Measurements from ENCODE around the gene OVOL2.
"Not testable (repeated sequence)": the region's sequence is repeated elsewhere in the genome, so short reads cannot be mapped to it uniquely, and the experiment has no call there.

The OVOL2 gene

GRCh38 chr20:18057101-18057993 lies at the start of gene OVOL2:
OVOL2 (minus strand) TSS chr20:18057916; CDS start chr20:18057634, 282 bp downstream.
- no peak for DNase-seq

GRCh38 chr20:18103497-18103896 lies 45.8 kb upstream of the OVOL2 start:
- DNase-seq, result no peak

DNA sequence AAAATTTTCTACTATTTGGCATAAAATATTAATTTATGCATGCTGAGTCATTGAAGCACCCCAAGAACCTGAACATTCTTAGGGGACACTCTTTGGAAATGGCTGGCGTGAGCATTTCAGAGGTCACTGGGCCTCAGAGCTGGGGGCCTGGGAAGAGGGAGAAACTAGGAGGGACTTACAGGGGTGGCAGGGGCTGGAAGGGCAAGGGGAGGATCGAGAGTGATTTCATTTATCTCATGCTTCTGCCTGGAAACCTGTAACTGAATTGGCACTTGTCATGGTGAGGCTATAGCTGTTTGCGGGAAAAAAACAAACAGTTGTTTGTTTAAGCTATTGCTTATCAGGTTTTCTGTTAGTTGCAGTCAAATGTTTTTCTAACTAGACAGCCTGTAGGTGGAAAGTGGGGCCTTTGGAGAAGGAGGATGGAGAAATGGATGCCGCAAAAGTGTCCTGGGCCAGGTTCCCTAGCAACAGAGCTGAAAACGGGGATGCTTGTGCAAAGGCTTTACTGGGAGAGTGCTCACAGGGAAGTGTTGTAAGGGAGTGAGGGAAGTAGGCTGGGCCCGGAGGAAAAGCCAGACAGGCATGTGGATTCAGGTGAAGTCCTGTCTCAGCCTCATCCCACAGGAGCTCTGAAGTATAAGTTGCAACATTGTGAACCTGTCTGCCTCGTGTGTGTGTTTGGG lies 43.6 kb upstream of the OVOL2 start:
- no peak for DNase-seq

GRCh38 chr20:18100569-18100968 lies 42.9 kb upstream of the OVOL2 start:
- DNase-seq, result not testable (repeated sequence)

DNA sequence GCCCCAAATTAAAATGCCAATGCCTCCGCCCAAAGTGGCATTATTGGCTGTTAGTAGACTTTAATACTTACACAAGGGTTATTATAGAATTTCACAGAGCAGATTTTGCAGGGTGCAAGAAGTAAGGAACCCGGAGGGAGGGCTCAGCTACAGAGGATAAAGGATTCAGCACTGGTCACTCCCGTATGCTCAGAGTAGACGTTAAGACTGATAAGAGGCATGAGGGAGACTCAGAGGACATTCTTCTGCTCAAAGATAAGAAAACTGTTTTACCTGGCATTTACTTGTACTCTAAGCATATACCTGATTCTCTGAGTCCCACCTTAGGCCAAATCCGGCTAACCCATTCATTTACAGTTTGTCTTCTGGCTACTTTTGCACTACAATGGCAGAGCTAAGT lies 36.5 kb upstream of the OVOL2 start:
- no peak for DNase-seq

DNA sequence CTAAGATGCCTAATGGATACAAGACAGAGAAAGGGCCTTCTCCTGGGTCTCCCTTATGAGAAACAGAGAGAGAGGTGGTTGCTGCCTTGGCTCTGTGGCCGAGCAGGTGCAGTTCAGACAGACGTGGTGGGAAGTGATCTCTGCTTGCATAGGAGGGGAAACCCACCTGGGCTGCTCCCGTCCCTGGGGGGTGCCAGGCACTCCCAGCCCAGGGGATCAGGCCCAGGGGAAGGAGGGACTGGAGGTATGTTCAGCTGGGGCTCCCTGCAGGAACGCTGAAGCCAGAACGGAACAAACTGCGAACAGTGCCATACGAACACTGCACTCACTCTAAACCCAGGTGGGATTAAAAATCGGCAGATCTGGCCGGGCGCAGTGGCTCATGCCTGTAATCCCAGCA lies 35.7 kb upstream of the OVOL2 start:
- DNase-seq, result no peak

GRCh38 chr20:18092890-18093289 lies 35.2 kb upstream of the OVOL2 start:
- DNase-seq, result no peak

DNA sequence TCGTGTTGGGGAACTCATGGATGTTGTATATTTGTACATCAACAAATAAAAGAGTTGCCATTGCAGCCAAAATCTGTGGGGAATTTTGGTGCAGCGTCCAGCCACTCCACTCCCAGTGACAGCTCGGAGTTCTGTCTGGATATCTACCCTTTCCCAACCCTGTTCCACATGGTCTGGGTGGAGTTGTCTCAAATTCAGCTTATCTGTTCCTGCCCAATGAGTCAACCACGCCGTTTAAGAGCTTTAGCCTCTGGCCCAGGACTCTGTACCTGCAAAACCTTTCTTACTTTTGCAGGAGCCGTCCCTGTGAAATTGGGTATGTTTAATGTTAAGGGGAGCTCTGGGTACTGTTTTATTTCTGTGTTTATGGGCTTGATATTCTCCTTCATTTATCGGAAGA lies 33.9 kb upstream of the OVOL2 start:
- DNase-seq, result no peak

DNA sequence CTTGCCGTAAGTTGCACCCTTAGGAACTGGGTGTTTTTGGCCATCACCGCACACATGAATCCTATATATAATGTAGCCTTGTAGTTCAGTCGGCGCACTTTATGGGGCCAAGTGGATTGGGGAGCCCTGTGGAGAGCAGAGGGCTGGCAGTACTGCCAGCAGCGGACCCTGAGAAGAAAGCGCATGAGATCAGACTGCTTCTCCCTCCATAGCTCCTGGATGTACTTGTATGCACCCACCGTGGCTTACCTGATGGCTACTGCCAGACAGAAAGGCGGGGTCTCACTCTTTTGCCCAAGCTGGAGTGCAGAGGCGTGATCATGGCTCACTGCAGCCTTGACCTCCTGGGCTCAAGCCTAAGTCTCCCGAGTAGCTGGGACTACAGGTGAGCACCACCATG lies 32.8 kb upstream of the OVOL2 start:
- DNase-seq, result no peak

DNA sequence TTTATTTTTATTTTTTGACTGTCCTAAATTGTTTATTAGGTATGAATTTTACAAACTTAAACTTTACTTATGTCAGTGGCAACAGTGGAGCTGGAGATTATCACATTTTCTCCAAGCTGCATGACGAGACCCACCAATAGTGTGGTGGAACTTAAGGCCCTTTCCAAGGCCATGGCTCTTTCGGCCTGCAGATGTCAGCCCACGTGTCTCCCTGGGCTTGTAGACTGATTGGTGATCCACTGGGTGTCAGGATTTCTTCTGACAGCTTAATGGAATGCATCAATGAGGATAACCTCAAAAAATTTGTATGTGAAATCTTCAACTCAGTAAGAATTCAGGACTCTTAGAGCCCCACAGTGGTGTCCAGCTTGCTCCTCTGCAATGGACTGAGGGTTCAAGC lies 32.3 kb upstream of the OVOL2 start:
- DNase-seq, result no peak

DNA sequence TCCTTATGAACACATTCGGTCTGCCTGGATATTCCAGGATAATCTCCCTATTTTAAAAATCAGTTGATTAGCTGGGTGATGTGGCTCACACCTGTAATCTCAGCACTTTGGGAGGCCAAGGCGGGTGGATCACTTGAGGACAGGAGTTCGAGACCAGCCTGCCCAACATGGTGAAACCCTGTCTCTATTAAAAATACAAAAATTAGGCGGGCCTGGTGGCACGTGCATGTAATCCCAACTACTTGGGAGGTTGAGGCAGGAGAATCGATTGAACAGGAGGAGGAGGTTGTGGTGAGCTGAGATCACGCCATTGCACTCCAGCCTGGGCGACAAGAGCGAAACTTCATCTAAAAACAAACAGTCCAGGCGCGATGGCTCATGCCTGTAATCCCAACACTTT lies 31.1 kb upstream of the OVOL2 start:
- not testable (repeated sequence) for DNase-seq

GRCh38 chr20:18088298-18088697 lies 30.6 kb upstream of the OVOL2 start:
- DNase-seq, result not testable (repeated sequence)

DNA sequence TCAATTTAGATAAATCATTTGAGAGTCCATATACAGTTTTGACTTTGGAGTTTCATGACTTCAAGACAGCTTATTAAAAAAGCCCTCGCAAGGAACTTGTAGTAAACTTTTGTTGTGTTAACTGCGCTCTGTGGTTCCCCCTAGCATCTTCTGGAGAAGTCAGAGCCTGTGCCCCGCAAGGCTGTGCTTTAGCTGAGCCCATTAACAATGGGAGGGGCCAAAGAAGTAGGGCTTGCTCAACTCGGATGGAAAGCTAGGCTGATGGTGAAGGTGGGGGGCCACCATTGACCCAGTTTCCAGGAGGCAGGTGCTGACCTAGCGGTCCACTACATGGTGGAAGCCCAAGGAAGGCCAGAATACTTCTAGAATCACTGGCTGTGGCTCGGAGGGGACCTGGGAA lies 29.3 kb upstream of the OVOL2 start:
- no peak for DNase-seq

GRCh38 chr20:18080836-18081235 lies 23.1 kb upstream of the OVOL2 start:
- DNase-seq, result not testable (repeated sequence)

DNA sequence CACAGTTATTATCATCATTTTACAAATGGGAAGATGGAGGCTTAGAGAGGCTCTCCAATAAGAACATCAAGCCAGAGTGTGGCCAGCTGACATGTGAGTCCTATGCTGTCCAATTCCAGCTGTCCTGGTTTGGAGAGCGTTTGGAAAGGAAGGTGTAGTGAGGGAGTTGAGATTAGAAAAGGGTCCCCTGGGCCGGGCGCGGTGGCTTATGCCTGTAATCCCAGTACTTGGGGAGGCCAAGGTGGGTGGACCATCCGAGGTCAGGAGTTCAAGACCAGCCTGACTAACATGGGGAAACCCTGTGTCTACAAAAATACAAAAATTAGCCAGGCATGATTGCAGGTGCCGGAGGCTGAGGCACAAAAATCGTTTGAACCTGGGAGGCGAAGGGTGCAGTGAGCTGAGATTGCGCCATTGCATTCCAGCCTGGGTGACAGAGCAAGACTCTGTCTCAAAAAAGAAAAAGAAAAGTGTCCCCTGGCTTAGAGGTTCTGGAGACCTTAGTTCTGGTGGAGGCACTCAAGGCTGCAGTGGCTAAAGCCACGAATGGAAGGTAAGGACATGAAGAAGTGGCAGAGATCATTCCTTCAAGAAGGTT lies 22.1 kb upstream of the OVOL2 start:
- no peak for DNase-seq

GRCh38 chr20:18077157-18077556 lies 19.4 kb upstream of the OVOL2 start:
- DNase-seq, result no peak

GRCh38 chr20:18072532-18072931 lies 14.8 kb upstream of the OVOL2 start:
- no peak for DNase-seq

GRCh38 chr20:18066421-18067333 lies 9.0 kb upstream of the OVOL2 start:
- no peak for DNase-seq

GRCh38 chr20:18063676-18064075 lies 6.0 kb upstream of the OVOL2 start:
- DNase-seq, result no peak

GRCh38 chr20:18059603-18060002 lies 1.9 kb upstream of the OVOL2 start:
- DNase-seq, result no peak

GRCh38 chr20:18058661-18059467 lies 1.1 kb upstream of the OVOL2 start:
- no peak for DNase-seq

DNA sequence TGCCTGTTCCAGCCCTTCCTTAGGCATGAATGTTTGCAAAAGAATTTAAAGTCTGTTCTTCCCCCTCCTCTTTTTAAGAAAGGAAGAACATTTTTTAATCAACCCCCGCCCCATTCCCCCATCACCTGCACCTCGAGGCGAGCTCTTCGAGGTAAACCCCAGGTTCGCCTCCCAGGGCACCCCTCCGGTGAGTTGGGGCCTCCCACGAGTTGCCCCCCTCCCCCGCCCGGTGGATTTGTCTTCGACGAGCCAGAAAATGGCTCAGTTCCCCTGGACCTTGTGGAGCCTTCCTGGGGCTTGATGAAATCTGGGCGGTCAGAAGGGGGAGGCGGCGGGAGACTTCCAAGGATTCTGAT lies 256 bp upstream of the OVOL2 start:
- no peak for DNase-seq
